Measurements from ENCODE around the gene MYADML2. TPM values are rescaled to one million over a fixed set of nuclear protein-coding genes. Genes with fewer than 3 reads are reported as not detected.

The MYADML2 gene
- total and polyA plus RNA-seq, 2 experiments from 2014 or later = 0.70 to 1.7 TPM

GRCh38 chr17:81921537-81921862, 25.5 kb downstream of the MYADML2 start:
- Histone ChIP-seq H3K27me3 (ENCODE audit: insufficient read depth) (no peaks in the 10 kb centered on the region), H3K4me1 (ENCODE audit: insufficient read depth) (peaks cover 36% of the 10 kb centered on the region), H3K4me2 (no peak overlapping the region), H4K20me1 (replicated peaks; ENCODE audit: insufficient read depth) (peaks cover 19% of the 10 kb centered on the region), H3K27ac (ENCODE audit: low read depth) (no peak overlapping the region), H3K36me3 (ENCODE audit: insufficient read depth) (no peaks in the 10 kb centered on the region; the same call in 1 of the 2 replicates), H2AFZ (no peak overlapping the region), H3K9me2 (ENCODE audit: insufficient read depth) (no peaks in the 10 kb centered on the region), H3K79me2 (replicated peaks; ENCODE audit: insufficient read depth) (peaks cover 80% of the 10 kb centered on the region), H3K4me3 (no peak overlapping the region), H3F3A (replicated peaks; ENCODE audit: low read depth) (peaks cover 41% of the 10 kb centered on the region)
- no peak for DNase-seq (ENCODE audit: low spot score)
- Mint-ChIP-seq H3K27ac (no peak overlapping the region), H3K36me3 (ENCODE audit: low read depth) (peaks cover 36% of the 10 kb centered on the region), H3K27me3 (ENCODE audit: insufficient read depth, low read depth, poor library complexity) (peaks cover 38% of the 10 kb centered on the region), H3K9me3 (no peaks in the 10 kb centered on the region; the same call in 2 of the 3 replicates), H3K4me1 (peaks cover 55% of the 10 kb centered on the region), H3K4me3 (no peak overlapping the region)
- no peak for TF ChIP-seq ETS1 (IDR thresholded peaks at IDR 0.05)
- TF ChIP-seq REST (IDR thresholded peaks at IDR 0.05; ENCODE audit: unreplicated experiment) = no peak
- no peak for ATAC-seq

GRCh38 chr17:81920612-81921536, 26.2 kb downstream of the MYADML2 start:
- ATAC-seq = no peak
- Mint-ChIP-seq H3K27ac (peak overlapping the region; percentile 93), H3K9me3 (no peaks in the 10 kb centered on the region; the same call in 2 of the 3 replicates), H3K4me1 (peaks cover 50% of the 10 kb centered on the region), H3K4me3 (peak overlapping the region; percentile 16; the same call in 1 of the 3 replicates), H3K36me3 (ENCODE audit: low read depth) (peaks cover 40% of the 10 kb centered on the region), H3K27me3 (ENCODE audit: insufficient read depth, low read depth, poor library complexity) (peaks cover 34% of the 10 kb centered on the region)
- no peaks in the 10 kb centered on the region for H3K27me3 ChIP-seq (ENCODE audit: insufficient read depth)
- H3K79me2 ChIP-seq (replicated peaks; ENCODE audit: insufficient read depth) = peaks cover 78% of the 10 kb centered on the region
- peaks cover 33% of the 10 kb centered on the region for H3K4me1 ChIP-seq (ENCODE audit: insufficient read depth)
- peaks cover 19% of the 10 kb centered on the region for H4K20me1 ChIP-seq (replicated peaks; ENCODE audit: insufficient read depth)
- no peak for TF ChIP-seq ZNF114 (CRISPR knock-in tag; IDR thresholded peaks at IDR 0.05)
- TF ChIP-seq REST (IDR thresholded peaks at IDR 0.05; ENCODE audit: unreplicated experiment) = no peak
- no peak for TF ChIP-seq POLR2AphosphoS5 (IDR thresholded peaks at IDR 0.05; ENCODE audit: low read depth)
- no peak for TF ChIP-seq EZH2 (IDR thresholded peaks at IDR 0.05; ENCODE audit: low read depth, unreplicated experiment)
- no peak for TF ChIP-seq JUNB (IDR thresholded peaks at IDR 0.05; ENCODE audit: unreplicated experiment)
- TF ChIP-seq EZH2phosphoT487 (IDR thresholded peaks at IDR 0.05; ENCODE audit: unreplicated experiment) = no peak
- no peak overlapping the region for H3K4me2 ChIP-seq
- H2AFZ ChIP-seq = no peak overlapping the region
- no peaks in the 10 kb centered on the region for H3K9me2 ChIP-seq (ENCODE audit: insufficient read depth)
- no peak for DNase-seq (ENCODE audit: low spot score)
- no peak overlapping the region for H3K27ac ChIP-seq (ENCODE audit: low read depth)
- H3K36me3 ChIP-seq (ENCODE audit: insufficient read depth) = no peaks in the 10 kb centered on the region; the same call in 1 of the 2 replicates
- H3F3A ChIP-seq (replicated peaks; ENCODE audit: low read depth) = peaks cover 39% of the 10 kb centered on the region
- no peak overlapping the region for H3K4me3 ChIP-seq

Measured in GM23338 (cell line).